Stimulated activated CD4-positive, alpha-beta T cell treated with anti-CD3 and anti-CD28 coated beads, Interleukin-15, amount 100 ng/mL, for 1 hour (primary cell): ENCODE data around the gene CACNA2D4.

Experiments
- DNase-seq, 2 donors: peaks; one replicate each; pipeline ENCODE4 v3.0.0-alpha.2; 2020; ENCODE audit warnings: low read depth in 1 of 2, low spot score in 1 of 2

Gene CACNA2D4

DNA sequence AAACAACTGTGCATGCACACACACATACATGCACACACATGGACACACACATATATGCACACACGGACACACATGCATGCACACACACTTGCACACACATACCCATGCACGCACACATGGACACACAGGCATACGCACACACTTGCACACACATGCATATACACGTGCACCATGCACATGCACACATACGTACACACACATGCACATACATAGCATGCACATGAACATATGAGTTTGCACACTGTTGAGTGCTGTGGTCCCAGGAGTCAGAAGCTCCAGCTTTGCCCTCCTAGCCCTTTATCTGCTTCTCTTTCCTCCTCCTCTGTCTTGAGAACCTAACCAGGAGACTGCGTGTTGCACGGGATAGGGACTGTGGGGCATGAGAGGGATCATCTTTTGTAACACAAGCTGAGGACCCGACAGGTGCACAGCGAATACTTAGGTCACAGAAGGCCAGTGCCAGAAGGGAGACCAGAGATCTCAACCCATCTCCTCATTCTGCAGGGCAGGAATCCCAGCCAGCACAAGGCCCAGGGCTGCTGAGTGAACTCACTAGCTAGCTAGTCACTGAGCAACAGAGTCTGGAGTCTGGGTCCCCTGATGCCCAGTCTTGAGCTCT is 101.6 kb downstream of the CACNA2D4 start:
- no peak for DNase-seq

- DNase-seq: no peak
These were observed 102.4 kb downstream of the CACNA2D4 start for GRCh38 chr12:1815814-1816729.

DNA sequence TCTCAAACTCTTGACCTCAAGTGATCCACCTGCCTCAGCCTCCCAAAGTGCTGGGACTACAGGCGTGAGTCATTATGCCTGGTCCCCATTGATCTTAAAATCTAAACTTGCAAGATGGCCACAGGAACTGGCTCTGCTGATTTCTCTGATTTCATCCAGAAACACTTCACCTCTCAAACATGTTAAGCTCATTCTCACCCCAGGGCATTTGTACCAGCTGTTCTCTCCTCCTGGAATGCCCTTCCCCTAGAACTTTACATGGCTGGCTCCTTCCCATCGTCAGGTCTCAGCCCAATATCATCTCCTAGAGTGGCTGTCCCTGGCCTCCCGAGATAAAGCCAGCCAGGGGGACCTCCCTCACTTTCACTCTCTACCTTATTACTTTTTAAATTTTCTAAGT is 103.3 kb downstream of the CACNA2D4 start:
- DNase-seq: no peak

DNA sequence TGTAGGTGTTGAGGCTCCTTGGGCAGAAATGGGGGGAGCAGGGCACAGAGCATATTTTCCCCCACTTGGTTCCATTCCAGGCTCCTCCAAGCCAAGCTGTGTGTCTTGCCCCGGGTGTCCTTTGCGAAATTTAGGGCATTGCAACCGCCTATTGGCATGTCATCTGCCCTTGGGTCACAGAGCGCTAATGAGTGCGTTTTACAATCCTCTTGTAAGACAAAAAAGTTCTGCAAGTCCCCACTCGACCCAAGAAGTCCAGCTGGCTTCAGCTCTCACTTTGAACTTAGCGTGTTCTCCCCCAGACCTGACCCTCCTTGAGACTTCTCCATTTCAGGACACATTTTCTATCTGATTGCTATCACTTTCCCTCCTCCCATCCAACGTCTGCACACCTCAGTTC is 104.2 kb downstream of the CACNA2D4 start:
- no peak for DNase-seq

DNA sequence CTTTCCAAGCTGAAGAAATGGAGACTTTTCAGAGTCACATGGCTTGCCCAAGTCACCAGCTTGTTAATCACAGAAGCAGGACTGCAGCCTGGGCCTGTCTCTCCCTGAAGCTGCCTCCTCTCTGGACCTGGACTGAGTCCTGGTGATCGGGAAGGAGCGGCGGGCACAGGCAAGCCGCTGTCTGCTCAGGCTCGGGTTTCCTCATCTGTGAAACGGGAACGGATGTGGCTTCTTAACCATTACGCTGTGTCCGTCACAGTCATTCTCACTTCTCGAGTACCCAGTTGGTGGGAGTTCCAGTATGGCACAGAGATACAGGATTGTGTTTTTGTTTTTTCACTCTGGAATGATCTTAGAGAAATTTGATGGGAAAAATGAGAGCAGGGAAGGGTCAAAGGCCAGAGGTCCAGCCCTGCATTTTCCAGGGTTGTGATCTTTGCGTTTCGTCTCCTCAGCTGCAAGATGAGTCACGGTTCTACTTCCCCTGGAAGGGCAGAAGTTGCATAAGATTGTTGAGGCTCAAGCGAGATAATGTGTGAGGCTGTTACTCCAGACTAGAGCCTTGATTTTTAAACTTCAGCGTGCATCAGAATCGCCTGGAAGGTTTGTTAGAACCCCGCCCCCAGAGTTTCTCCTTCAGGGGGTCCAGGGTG is 105.7 kb downstream of the CACNA2D4 start:
- DNase-seq: no peak

DNA sequence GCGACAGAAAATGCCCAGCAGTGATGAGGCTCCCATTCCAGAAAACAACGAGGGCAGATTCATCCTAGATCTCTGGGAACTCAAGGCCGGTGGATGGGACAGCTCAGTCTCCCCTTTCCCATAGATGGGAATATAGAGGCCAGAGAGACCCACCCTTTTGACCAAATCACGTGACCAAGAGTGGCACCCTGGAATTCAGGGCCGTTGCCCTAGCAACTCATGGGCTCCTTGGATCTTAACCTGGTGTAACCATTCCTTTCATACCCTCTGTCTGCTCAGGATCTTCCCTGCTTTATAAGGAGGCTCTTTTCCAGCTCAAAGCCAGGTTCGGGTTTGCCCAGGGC is 106.5 kb downstream of the CACNA2D4 start:
- no peak for DNase-seq

DNA sequence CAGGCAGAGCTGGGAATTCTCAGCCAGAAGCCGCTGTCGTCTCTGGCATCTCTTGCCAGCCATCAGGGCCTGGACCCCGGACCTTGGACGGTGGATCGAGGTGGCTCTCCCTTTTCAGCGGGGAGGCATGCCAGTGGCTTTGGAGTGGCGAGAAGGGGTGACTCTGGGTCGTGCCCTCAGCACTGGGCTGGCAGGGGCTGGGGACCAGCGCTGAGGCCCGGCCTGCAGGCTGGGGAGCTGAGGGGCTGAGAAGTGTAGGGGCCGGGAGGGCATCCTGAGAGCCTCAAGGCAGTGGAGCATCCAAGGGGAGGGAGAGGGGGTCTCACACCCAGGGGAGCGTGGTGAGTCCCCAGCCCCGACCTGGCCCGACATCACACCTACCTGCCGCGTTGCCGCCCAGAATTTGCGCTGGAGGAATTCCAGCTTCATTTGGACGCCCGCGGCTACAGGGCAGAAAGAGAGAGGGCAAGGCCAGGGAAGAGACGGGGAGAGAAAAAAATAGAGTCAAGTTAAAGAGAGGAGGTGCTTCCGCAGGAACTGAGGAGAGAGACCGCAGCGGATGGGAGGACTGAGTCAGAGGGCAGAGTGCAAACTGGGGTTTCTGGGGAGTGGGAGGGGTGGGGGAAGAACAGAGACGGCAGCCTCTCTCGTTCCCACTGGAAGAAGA is 107.0 kb downstream of the CACNA2D4 start:
- no peak for DNase-seq

DNA sequence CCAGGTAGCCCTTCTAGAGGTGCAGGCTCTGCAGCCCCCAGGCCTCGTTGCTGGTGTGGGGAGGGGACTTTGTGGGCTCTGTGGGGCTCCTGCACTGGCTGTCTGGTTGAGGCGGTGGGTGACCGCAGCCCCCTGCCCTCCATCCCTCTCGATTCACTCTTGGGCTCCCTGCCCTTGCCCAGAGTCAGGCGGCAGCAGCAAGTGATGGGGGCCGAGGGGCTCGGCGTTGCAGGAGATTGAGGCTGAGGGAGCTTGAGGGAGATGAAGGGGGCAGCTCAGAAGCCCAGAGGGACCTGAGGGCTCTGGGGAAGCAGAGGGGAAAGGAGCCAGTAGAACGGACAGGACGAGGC is 107.5 kb downstream of the CACNA2D4 start:
- no peak for DNase-seq

DNA sequence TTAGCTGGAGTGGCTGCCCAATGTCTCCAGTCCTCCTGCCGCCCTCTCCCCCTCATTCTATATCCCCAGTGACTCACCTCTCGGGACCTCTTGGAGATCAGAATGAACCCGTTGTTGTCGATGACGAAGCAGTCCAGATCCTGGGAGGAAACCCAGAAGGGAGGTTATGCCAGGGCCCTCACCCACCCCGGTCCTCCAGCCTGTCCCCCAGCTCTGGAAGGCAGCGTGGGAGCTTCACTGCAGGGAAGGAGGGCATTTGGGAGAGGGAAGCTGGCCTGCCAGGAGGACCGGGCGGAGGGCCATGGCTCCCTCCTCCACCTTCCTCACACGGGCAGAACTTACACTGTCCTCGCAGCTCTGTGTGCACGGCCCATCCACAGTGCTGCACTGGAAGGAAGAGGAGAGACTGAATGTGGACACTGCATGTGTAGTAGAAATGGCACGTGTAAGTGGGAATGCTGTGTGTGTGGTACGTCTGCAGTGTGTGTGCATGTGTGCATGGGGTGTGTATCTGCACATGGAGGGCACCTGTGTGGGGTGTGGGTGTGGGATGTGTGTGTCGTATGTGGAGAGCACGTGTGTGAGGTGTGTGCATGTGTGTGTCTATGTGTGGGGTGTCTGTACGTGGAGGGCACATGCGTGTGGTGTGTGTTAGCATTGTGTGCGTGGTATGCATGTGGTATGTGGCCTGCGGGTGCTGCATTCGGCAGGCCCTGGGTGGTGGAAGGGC is 108.1 kb downstream of the CACNA2D4 start:
- DNase-seq: no peak

GRCh38 chr12:1809591-1810190 is 108.8 kb downstream of the CACNA2D4 start:
- DNase-seq: no peak

- DNase-seq: no peak
These were observed 109.5 kb downstream of the CACNA2D4 start for GRCh38 chr12:1808798-1809480.

DNA sequence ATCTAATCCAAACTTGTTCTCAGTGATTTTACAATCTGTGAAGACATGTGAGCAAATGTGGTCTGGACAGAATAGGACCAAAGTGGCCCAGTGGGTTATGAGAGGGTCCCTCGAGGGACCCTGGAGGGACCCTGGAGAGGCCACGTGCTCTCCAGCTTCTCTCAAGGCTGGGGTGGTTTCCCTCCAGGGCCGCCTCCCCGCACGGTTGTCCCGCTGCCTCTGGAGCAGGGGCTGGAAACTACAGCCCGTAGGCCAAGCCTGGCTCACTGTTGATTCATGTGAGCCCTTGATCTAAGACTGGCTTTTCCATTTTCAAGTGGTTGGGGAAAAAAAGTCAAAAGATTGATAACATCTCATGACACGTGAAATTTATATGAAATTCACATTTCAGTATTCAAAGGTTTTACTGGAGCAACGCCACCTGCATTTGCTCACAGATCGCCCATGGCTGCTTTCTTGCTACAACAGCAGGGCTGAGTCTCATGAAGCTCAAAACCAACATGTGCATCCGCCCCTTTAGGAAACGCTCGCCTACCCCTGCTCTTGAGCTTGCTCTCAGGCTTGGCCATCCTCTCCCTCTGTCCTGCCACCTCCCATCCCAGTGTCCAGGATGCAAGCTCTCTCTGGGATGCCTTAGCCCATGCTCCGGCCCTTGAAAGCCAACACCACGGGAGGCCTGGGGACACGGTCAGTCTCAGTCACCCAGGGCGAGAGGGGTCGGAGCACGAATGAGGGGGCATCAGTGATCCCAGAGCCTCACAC is 110.2 kb downstream of the CACNA2D4 start:
- no peak for DNase-seq

DNA sequence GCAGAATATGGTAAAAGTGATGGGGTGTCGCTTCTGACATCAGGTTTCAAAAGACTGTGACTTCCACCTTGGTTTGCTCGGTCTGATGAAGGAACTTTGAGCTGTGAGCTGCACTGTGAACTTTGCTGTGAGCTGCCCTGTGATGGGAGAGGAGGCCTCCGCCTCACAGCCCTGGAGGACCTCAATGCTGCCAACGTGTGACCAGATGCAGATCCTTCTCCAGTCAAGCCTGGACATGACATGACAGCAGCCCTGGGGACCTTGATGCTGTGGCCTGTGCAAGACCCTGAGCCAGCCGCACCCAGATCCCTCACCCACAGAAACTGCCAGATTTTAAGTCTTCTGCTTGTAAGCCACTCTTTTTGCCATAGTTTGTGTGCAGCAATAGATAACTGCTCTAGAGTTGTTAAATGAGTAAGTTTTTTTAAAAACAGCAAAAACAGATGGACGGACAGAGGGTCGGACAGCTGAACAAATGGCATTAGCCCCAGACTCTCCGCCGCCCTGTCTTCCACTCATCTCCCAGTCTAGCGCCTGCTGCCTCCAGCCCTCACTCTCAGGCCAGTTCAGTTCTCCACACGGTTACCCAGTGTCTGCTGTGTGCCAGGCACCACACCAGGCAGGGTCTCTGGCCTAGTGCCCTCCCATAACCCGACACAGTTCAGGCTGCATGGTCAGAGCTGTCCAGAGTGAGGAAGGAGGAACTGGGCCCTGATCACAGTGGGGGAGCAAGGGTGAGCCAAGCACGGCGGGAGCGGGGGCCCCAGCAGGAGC is 111.2 kb downstream of the CACNA2D4 start:
- no peak for DNase-seq

- DNase-seq: no peak
These were observed 112.0 kb downstream of the CACNA2D4 start for GRCh38 chr12:1806301-1807086.

DNA sequence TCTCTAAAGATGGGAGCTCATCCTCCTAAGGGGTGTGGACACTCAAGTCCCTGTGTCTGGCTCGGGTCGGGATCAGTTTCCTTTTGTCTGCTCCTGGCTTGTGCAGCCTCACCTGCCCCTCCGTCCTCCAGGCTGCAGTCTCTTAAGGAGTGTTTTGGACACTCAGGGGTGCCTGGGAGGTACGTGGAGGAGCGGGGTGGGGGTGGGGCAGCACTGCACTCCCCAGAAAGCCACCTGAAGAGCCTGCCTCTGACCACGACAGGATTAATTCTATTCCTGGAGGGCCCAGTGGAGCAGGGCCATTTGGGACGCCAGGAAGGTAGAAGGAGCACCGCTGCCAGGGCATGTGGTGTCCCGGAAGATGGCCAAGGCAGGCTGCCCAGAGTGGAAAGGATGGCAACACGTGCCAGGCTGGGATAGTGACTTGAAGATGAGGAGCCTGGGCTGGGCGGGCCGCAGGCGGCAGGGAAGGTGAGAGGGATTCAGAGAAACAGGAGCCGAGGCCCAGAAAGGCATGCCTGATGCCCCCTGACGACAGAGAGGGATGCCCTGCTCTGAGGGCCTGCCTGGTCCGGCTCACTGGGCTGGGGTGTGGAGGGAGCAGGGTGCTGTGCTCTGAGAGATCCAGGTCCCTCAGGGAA is 112.9 kb downstream of the CACNA2D4 start:
- DNase-seq: no peak

DNA sequence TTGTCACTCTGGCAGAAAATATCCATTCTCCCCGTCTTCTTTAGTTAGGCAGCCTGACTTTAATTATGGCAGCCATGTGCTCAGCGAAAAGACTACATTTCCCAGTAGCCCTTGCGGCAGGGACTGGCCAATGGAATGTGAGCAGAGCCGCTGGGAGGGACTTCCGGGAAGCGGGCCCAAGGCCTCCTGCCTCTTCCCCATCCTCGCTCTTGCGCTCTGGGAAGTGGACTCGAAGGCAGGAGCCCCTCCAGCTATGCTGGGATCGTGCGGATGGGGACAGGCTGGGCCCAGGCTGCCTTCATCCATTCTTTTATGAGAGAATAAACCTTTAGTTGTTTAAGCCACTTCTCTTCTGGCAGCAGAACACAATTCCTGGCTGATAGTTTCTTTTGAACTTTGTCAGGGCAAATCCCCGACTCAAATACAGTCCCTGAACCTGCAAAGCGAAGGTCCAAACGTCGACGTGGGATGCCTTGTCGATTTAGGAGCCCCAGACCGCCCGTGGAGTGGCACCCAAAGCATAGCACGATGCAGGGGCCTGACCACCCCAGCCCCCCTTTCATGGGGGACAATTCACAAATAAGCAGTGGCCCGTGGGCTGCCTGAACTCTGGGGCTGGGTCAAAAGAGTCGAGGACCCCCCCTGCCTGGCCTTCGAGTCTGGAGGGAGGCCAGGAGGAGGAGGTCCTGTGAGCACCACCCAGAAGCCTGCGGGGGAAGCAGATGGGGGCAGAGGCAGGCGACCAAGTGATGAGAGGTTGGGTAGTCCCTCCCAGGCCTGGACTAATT is 113.7 kb downstream of the CACNA2D4 start:
- DNase-seq: peak; percentile 65 to 69

GRCh38 chr12:1803736-1804135 is 114.7 kb downstream of the CACNA2D4 start:
- no peak for DNase-seq
